IPS-20b (cell line): Measurements from ENCODE around the gene ADD3.
"Not testable (repeated sequence)": the region's sequence is repeated elsewhere in the genome, so short reads cannot be mapped to it uniquely, and the experiment has no call there.

Source experiments
- H3K27ac ChIP-seq: one replicate; pipeline ENCODE4 v1.5.1; 2013; ENCODE audit warnings: low read length
- H3K27me3 ChIP-seq: 2 replicates; pipeline ENCODE4 v1.6.1; 2013; ENCODE audit warnings: mild to moderate bottlenecking, low read length, inconsistent platforms; ENCODE audit not compliant: insufficient read depth
- H3K36me3 ChIP-seq: 2 replicates; pipeline ENCODE4 v1.6.1; 2013; ENCODE audit warnings: low read depth, mild to moderate bottlenecking, inconsistent platforms, low read length, moderate library complexity; ENCODE audit not compliant: insufficient read depth
- H3K4me1 ChIP-seq: 2 replicates; pipeline ENCODE4 v1.6.1; 2013; ENCODE audit warnings: mild to moderate bottlenecking, control low read depth, inconsistent platforms, low read length, moderate library complexity; ENCODE audit not compliant: insufficient read depth
- H3K4me3 ChIP-seq: 2 replicates; pipeline ENCODE4 v1.5.1; 2013; ENCODE audit warnings: mild to moderate bottlenecking, low read length, inconsistent platforms
- H3K9ac ChIP-seq: 2 replicates; pipeline ENCODE4 v1.6.1; 2013; ENCODE audit warnings: low read depth, mild to moderate bottlenecking, inconsistent platforms, low read length, moderate library complexity
- H3K9me3 ChIP-seq: 2 replicates; pipeline ENCODE4 v1.6.1; 2013; ENCODE audit warnings: mild to moderate bottlenecking, low read depth, low read length, inconsistent platforms; ENCODE audit not compliant: insufficient read depth

The ADD3 gene

GRCh38 chr10:110103921-110104461, 96.2 kb downstream of the ADD3 start:
- Histone ChIP-seq H3K9ac (no peak overlapping the region), H3K27ac (no peak overlapping the region), H3K27me3 (no peaks in the 10 kb centered on the region), H3K4me1 (no peaks in the 10 kb centered on the region), H3K36me3 (peaks cover 24% of the 10 kb centered on the region; the same call in 1 of the 2 replicates), H3K4me3 (no peak overlapping the region), H3K9me3 (no peaks in the 10 kb centered on the region)

GRCh38 chr10:110105873-110106272, 98.1 kb downstream of the ADD3 start:
- Histone ChIP-seq H3K4me1 (no peaks in the 10 kb centered on the region), H3K27me3 (no peaks in the 10 kb centered on the region), H3K36me3 (peaks cover 18% of the 10 kb centered on the region; the same call in 1 of the 2 replicates), H3K9ac (no peak overlapping the region), H3K4me3 (no peak overlapping the region), H3K27ac (no peak overlapping the region), H3K9me3 (no peaks in the 10 kb centered on the region)

GRCh38 chr10:110107430-110107829, 99.6 kb downstream of the ADD3 start:
- Histone ChIP-seq H3K36me3 (peaks cover 16% of the 10 kb centered on the region; the same call in 1 of the 2 replicates), H3K9ac (no peak overlapping the region), H3K4me1 (no peaks in the 10 kb centered on the region), H3K27ac (no peak overlapping the region), H3K27me3 (no peaks in the 10 kb centered on the region), H3K4me3 (no peak overlapping the region), H3K9me3 (no peaks in the 10 kb centered on the region)

- no peaks in the 10 kb centered on the region for H3K9me3 ChIP-seq
- peaks cover 21% of the 10 kb centered on the region; the same call in 1 of the 2 replicates for H3K36me3 ChIP-seq
- no peaks in the 10 kb centered on the region for H3K27me3 ChIP-seq
- no peak overlapping the region for H3K4me3 ChIP-seq
- H3K9ac ChIP-seq, result no peak overlapping the region
- H3K27ac ChIP-seq, result no peak overlapping the region
- H3K4me1 ChIP-seq, result no peaks in the 10 kb centered on the region
These were observed 100.1 kb downstream of the ADD3 start for GRCh38 chr10:110107887-110108286.

GRCh38 chr10:110109511-110109910, 101.7 kb downstream of the ADD3 start:
- Histone ChIP-seq H3K27me3 (no peaks in the 10 kb centered on the region), H3K9me3 (no peaks in the 10 kb centered on the region), H3K27ac (no peak overlapping the region), H3K36me3 (peaks cover 27% of the 10 kb centered on the region), H3K4me3 (no peak overlapping the region), H3K4me1 (no peaks in the 10 kb centered on the region), H3K9ac (no peak overlapping the region)

GRCh38 chr10:110110338-110110737, 102.6 kb downstream of the ADD3 start:
- Histone ChIP-seq H3K9me3 (no peaks in the 10 kb centered on the region), H3K4me1 (no peaks in the 10 kb centered on the region), H3K27ac (no peak overlapping the region), H3K36me3 (peaks cover 32% of the 10 kb centered on the region), H3K4me3 (no peak overlapping the region), H3K27me3 (no peaks in the 10 kb centered on the region), H3K9ac (no peak overlapping the region)

GRCh38 chr10:110113670-110114337, 106.0 kb downstream of the ADD3 start:
- Histone ChIP-seq H3K27ac (no peak overlapping the region), H3K4me3 (no peak overlapping the region), H3K9ac (no peak overlapping the region), H3K36me3 (peaks cover 62% of the 10 kb centered on the region), H3K4me1 (no peaks in the 10 kb centered on the region), H3K27me3 (no peaks in the 10 kb centered on the region), H3K9me3 (no peaks in the 10 kb centered on the region)

GRCh38 chr10:110114668-110115067, 106.9 kb downstream of the ADD3 start:
- H3K27me3 ChIP-seq, H3K9ac ChIP-seq, H3K9me3 ChIP-seq, H3K4me3 ChIP-seq, H3K27ac ChIP-seq, H3K4me1 ChIP-seq: not testable (repeated sequence)
- H3K36me3 ChIP-seq, result peaks cover 71% of the 10 kb centered on the region

GRCh38 chr10:110115784-110116520, 108.2 kb downstream of the ADD3 start:
- H3K27ac ChIP-seq, result no peak overlapping the region
- no peaks in the 10 kb centered on the region for H3K27me3 ChIP-seq
- no peak overlapping the region for H3K9ac ChIP-seq
- no peaks in the 10 kb centered on the region for H3K9me3 ChIP-seq
- H3K36me3 ChIP-seq, result peaks cover 74% of the 10 kb centered on the region
- H3K4me3 ChIP-seq, result no peak overlapping the region
- no peaks in the 10 kb centered on the region for H3K4me1 ChIP-seq

- Histone ChIP-seq H3K9me3 (no peaks in the 10 kb centered on the region), H3K9ac (no peak overlapping the region), H3K4me1 (no peaks in the 10 kb centered on the region), H3K27me3 (no peaks in the 10 kb centered on the region), H3K4me3 (no peak overlapping the region), H3K27ac (no peak overlapping the region), H3K36me3 (peaks cover 76% of the 10 kb centered on the region)
These were observed 111.3 kb downstream of the ADD3 start for GRCh38 chr10:110118891-110119621.

- Histone ChIP-seq H3K4me3 (no peak overlapping the region), H3K27me3 (no peaks in the 10 kb centered on the region), H3K9me3 (no peaks in the 10 kb centered on the region), H3K9ac (no peak overlapping the region), H3K27ac (no peak overlapping the region), H3K4me1 (no peaks in the 10 kb centered on the region), H3K36me3 (peaks cover 69% of the 10 kb centered on the region)
These were observed 115.8 kb downstream of the ADD3 start for GRCh38 chr10:110123594-110123993.
